A549 treated with Mapracorat at 1 μM for 4 hours (cell line): ENCODE data around the gene NEU2. TPM values are rescaled to one million over a fixed set of nuclear protein-coding genes. Genes with fewer than 3 reads are reported as not detected.

Source experiments
- total RNA-seq: library from RNA; stranded (reverse); fragments of 200-300 nt; extraction: Qiagen RNA extraction; gene quantifications from 5 replicates; pipeline ENCODE4 v1.2.3, GENCODE V29; 2022

Gene NEU2
- total RNA-seq, result not detected in 5 replicates

DNA sequence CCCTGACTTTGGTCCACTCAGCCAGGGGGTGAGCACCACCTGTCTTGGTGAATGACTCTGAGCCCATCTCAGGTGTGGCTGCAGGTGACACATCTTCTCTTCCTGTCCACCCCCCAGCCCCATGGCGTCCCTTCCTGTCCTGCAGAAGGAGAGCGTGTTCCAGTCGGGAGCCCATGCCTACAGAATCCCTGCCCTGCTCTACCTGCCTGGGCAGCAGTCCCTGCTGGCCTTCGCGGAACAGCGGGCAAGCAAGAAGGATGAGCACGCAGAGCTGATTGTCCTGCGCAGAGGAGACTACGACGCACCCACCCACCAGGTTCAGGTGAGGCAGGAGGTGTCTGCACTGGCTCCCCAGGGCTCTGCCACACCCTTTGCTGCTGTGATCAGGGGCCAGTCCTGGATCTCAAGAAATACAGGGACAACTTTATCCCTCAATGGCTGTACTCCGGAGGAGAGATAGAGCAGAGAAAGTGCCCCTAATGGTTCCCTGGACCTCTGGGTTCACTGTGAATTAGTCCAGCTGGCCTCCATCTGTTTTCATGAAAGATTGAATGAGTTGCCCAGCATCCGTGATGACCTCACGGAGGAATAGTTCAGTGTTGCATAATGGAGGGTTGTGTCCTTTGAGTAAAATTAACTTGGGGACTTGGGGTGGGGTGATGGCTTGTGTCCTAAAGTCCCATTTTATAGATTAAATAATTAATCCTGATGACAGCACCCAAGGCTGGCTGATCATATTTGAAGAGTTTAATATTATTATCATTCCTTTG, at the start of gene NEU2:
Gene NEU2, plus strand, starts transcription at position 122 of the 770 bp plus-strand sequence. Its CDS starts 0 bp downstream, at position 122.

DNA sequence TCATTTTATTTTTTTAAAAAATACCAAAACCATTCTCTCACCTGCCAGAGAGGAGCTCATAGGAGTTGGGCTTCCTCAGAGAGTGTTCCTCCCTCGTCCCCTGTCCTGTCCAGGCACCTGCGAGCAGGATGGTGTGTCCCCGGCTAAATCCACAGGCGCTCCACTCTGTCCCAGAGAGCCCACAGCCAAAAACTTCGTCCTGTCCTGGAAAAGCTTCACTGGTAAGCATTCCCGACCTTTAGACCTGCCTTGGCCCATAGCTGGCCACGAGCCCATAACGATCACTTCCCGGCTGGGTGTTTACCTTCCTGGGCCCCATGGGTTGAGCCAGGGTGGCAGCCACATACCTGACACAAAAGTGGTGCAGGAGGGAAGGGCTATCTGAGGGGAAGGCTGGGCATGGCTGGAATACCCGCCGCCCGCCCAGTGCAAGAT, 19.4 kb upstream of the NEU2 start, which contains the start of gene NGEF:
Gene NGEF, minus strand, starts transcription at position 230 of the 435 bp plus-strand sequence. CDS start 38,366 bp downstream, outside the sequence.

DNA sequence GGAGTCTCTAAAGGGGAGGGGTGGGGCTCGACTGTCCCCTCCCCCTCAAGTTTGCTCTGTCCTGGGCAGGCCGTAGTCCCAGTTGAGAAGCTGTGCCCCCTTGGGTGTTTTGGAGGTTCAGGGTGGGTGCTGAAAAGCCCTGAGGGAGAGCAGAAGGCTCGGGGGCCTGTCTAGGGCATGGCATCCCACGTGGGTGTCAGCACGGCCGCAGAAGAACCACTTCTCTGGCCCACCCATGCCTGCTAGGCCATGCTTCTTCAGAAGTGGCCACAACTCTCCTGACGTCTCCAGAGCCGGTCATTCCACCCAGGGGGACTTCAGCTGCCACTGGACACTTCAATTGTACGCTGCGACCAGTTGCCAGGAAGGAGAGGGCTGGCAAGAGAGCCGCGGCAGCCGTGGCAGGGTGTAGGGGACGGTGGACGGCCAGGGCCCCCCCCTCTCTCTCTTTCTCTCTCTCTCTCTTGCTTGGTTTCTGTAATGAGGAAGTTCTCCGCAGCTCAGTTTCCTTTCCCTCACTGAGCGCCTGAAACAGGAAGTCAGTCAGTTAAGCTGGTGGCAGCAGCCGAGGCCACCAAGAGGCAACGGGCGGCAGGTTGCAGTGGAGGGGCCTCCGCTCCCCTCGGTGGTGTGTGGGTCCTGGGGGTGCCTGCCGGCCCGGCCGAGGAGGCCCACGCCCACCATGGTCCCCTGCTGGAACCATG, 27.5 kb downstream of the NEU2 start, which contains the start of gene INPP5D:
Gene INPP5D, plus strand, starts transcription at position 546 of the 704 bp plus-strand sequence. Its CDS starts 137 bp downstream, at position 683.

Other genes with a start within 250 kb of the NEU2 start
- 4.7 to 14.3 TPM (median 11.0 TPM) in 5 replicates for gene SNORC, start 162.4 kb upstream of the NEU2 start, total RNA-seq
- gene NGEF, start 19.4 kb upstream of the NEU2 start, total RNA-seq, result 14.7 to 20.3 TPM (median 16.9 TPM) in 5 replicates
- 0.29 to 0.71 TPM (median 0.45 TPM) in 5 replicates for gene INPP5D, start 27.7 kb downstream of the NEU2 start, total RNA-seq
- 39.5 to 44.8 TPM (median 41.1 TPM) in 5 replicates for gene ATG16L1, start 219.0 kb downstream of the NEU2 start, total RNA-seq